Neural progenitor cell (in vitro differentiated cells): ENCODE measurements around the gene PLA2G4D. TPM values are rescaled to one million over a fixed set of nuclear protein-coding genes. Genes with fewer than 3 reads are reported as not detected.

Experiments used
- DNase-seq: peaks from one replicate; pipeline ENCODE4 v3.0.0-alpha.2; 2016; ENCODE audit warnings: low spot score
- H2AFZ ChIP-seq: fragments of 200-600 bp; sonication (generic); replicated peaks from 2 replicates; pipeline ENCODE4 v1.6.1; 2016; ENCODE audit warnings: antibody characterized with exemption
- H3F3A ChIP-seq: fragments of 200-600 bp; sonication (generic); 2 replicates; pipeline ENCODE4 v1.6.1; 2016; ENCODE audit warnings: antibody characterized with exemption, low read depth
- H3K27ac ChIP-seq: fragments of 200-600 bp; sonication (generic); 2 replicates; pipeline ENCODE4 v1.5.1; 2016; ENCODE audit warnings: mild to moderate bottlenecking
- H3K27me3 ChIP-seq: fragments of 200-600 bp; sonication (generic); 2 replicates; pipeline ENCODE4 v1.6.1; 2016; ENCODE audit warnings: mild to moderate bottlenecking, moderate library complexity
- H3K36me3 ChIP-seq: fragments of 200-600 bp; sonication (generic); 2 replicates; pipeline ENCODE4 v1.5.1; 2016
- H3K4me1 ChIP-seq: fragments of 200-600 bp; sonication (generic); 2 replicates; pipeline ENCODE4 v1.6.1; 2016; ENCODE audit warnings: mixed run types
- H3K4me2 ChIP-seq: fragments of 200-600 bp; sonication (generic); 2 replicates; pipeline ENCODE4 v1.6.1; 2016
- H3K4me3 ChIP-seq: fragments of 200-600 bp; sonication (generic); 2 replicates; pipeline ENCODE4 v1.5.1; 2016
- H3K79me2 ChIP-seq: fragments of 200-600 bp; sonication (generic); 2 replicates; pipeline ENCODE4 v1.6.1; 2016; ENCODE audit warnings: low read depth
- H3K9ac ChIP-seq: fragments of 200-600 bp; sonication (generic); 2 replicates; pipeline ENCODE4 v1.6.1; 2016
- H3K9me3 ChIP-seq: fragments of 200-600 bp; sonication (generic); 2 replicates; pipeline ENCODE4 v1.5.1; 2016; ENCODE audit warnings: low read depth
- H4K20me1 ChIP-seq: fragments of 200-600 bp; sonication (generic); 2 replicates; pipeline ENCODE4 v1.6.1; 2016; ENCODE audit warnings: low read depth
- H3K27ac Mint-ChIP-seq: 3 replicates; pipeline ENCODE4 v1.8.0; 2021; ENCODE audit warnings: mixed read lengths
- H3K27me3 Mint-ChIP-seq: 2 replicates; pipeline ENCODE4 v1.8.0; 2022; ENCODE audit warnings: low read depth, mild to moderate bottlenecking, inconsistent platforms, moderate library complexity, mixed read lengths; ENCODE audit not compliant: insufficient read depth
- H3K36me3 Mint-ChIP-seq: 3 replicates; pipeline ENCODE4 v1.8.0; 2021; ENCODE audit warnings: mixed read lengths
- H3K4me1 Mint-ChIP-seq: 3 replicates; pipeline ENCODE4 v1.8.0; 2021; ENCODE audit warnings: mixed read lengths
- H3K4me3 Mint-ChIP-seq: 3 replicates; pipeline ENCODE4 v1.8.0; 2021; ENCODE audit warnings: mild to moderate bottlenecking, moderate library complexity, mixed read lengths
- H3K9me3 Mint-ChIP-seq: 3 replicates; pipeline ENCODE4 v1.8.0; 2020; ENCODE audit warnings: mixed read lengths
- EZH2 ChIP-seq: fragments of 200-600 bp; sonication (generic); IDR thresholded peaks from 2 replicates; pipeline ENCODE4 v1.6.1; 2017; ENCODE audit warnings: antibody characterized with exemption, mild to moderate bottlenecking, moderate library complexity
- EZH2phosphoT487 ChIP-seq: fragments of 200-600 bp; sonication (generic); IDR thresholded peaks from 2 replicates; pipeline ENCODE4 v1.6.1; 2017; ENCODE audit warnings: antibody characterized with exemption
- total RNA-seq: library from RNA; depleted of rRNA; stranded (reverse); fragments of >200 nt; gene quantifications from 2 replicates; pipeline ENCODE4 v1.2.3, GENCODE V29; 2015; ENCODE audit warnings: low replicate concordance
- TF ChIP-seq, protein P1 (sequence below): fragments of 200-600 bp; sonication (generic); IDR thresholded peaks from 2 replicates; pipeline ENCODE4 v1.5.1; 2017; ENCODE audit warnings: antibody characterized with exemption, mild to moderate bottlenecking

Gene PLA2G4D
- total RNA-seq, 1 donor from 2014 or later: not detected

GRCh38 chr15:42082823-42083604 lies 11.3 kb downstream of the PLA2G4D start:
- no peaks in the 10 kb centered on the region for H3K9me3 ChIP-seq
- no peak overlapping the region for H2AFZ ChIP-seq
- H3K27me3 Mint-ChIP-seq: peaks cover 9% of the 10 kb centered on the region
- H3K79me2 ChIP-seq: no peaks in the 10 kb centered on the region
- no peak overlapping the region for H3K4me3 Mint-ChIP-seq
- H3K4me3 ChIP-seq: no peak overlapping the region
- H4K20me1 ChIP-seq: no peaks in the 10 kb centered on the region
- no peak for DNase-seq
- H3K4me2 ChIP-seq: no peak overlapping the region
- H3K4me1 ChIP-seq: peaks cover 23% of the 10 kb centered on the region
- no peaks in the 10 kb centered on the region for H3K9me3 Mint-ChIP-seq
- H3K27me3 ChIP-seq: peaks cover 8% of the 10 kb centered on the region
- no peak overlapping the region for H3K27ac ChIP-seq
- no peak overlapping the region for H3K9ac ChIP-seq
- no peaks in the 10 kb centered on the region for H3K36me3 Mint-ChIP-seq
- peaks cover 14% of the 10 kb centered on the region for H3K4me1 Mint-ChIP-seq
- H3F3A ChIP-seq: no peaks in the 10 kb centered on the region
- H3K27ac Mint-ChIP-seq: no peak overlapping the region
- H3K36me3 ChIP-seq: no peaks in the 10 kb centered on the region
- TF ChIP-seq, protein P1, sequence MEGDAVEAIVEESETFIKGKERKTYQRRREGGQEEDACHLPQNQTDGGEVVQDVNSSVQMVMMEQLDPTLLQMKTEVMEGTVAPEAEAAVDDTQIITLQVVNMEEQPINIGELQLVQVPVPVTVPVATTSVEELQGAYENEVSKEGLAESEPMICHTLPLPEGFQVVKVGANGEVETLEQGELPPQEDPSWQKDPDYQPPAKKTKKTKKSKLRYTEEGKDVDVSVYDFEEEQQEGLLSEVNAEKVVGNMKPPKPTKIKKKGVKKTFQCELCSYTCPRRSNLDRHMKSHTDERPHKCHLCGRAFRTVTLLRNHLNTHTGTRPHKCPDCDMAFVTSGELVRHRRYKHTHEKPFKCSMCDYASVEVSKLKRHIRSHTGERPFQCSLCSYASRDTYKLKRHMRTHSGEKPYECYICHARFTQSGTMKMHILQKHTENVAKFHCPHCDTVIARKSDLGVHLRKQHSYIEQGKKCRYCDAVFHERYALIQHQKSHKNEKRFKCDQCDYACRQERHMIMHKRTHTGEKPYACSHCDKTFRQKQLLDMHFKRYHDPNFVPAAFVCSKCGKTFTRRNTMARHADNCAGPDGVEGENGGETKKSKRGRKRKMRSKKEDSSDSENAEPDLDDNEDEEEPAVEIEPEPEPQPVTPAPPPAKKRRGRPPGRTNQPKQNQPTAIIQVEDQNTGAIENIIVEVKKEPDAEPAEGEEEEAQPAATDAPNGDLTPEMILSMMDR: no peak
- TF ChIP-seq EZH2phosphoT487 (no peak), EZH2 (no peak)

DNA sequence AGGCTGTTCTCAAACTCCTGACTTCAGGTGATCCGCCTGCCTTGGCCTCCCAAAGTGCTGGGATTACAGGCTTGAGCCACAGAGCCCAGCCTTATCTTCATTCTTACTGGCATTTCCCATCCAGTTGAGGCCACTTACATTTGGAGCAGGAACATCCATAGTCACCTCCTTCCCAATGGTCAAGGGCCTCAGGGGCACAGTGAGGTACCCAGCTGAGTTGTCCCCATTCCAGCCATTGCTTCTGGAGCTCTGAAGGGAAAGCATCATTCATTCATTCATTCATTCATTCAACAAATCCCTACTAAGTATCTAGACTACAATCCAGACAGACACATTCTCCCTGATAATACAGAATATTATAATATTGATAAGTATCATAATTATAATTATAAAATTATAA lies 12.2 kb downstream of the PLA2G4D start:
- H3K79me2 ChIP-seq: no peaks in the 10 kb centered on the region
- H3F3A ChIP-seq: no peaks in the 10 kb centered on the region
- no peak overlapping the region for H2AFZ ChIP-seq
- H3K9me3 Mint-ChIP-seq: no peaks in the 10 kb centered on the region
- H3K4me3 Mint-ChIP-seq: no peak overlapping the region
- TF ChIP-seq EZH2phosphoT487: no peak
- TF ChIP-seq, protein P1: no peak
- no peak for TF ChIP-seq EZH2
- no peak for DNase-seq
- no peak overlapping the region for H3K4me2 ChIP-seq
- H3K36me3 Mint-ChIP-seq: no peaks in the 10 kb centered on the region
- no peaks in the 10 kb centered on the region for H4K20me1 ChIP-seq
- no peaks in the 10 kb centered on the region for H3K9me3 ChIP-seq
- H3K4me1 Mint-ChIP-seq: peaks cover 14% of the 10 kb centered on the region
- H3K27me3 Mint-ChIP-seq: peaks cover 7% of the 10 kb centered on the region
- no peak overlapping the region for H3K27ac Mint-ChIP-seq
- H3K4me1 ChIP-seq: peaks cover 23% of the 10 kb centered on the region
- no peak overlapping the region for H3K9ac ChIP-seq
- H3K27me3 ChIP-seq: peaks cover 8% of the 10 kb centered on the region
- no peak overlapping the region for H3K27ac ChIP-seq
- no peaks in the 10 kb centered on the region for H3K36me3 ChIP-seq
- H3K4me3 ChIP-seq: no peak overlapping the region

GRCh38 chr15:42080919-42081830 lies 13.2 kb downstream of the PLA2G4D start:
- no peaks in the 10 kb centered on the region for H3K79me2 ChIP-seq
- TF ChIP-seq, protein P1: no peak
- no peak for TF ChIP-seq EZH2phosphoT487
- no peak for TF ChIP-seq EZH2
- H3K27ac ChIP-seq: no peak overlapping the region
- no peaks in the 10 kb centered on the region for H3K9me3 Mint-ChIP-seq
- no peak overlapping the region for H3K4me3 Mint-ChIP-seq
- H3K27me3 ChIP-seq: peaks cover 8% of the 10 kb centered on the region
- no peak overlapping the region for H3K9ac ChIP-seq
- no peaks in the 10 kb centered on the region for H3F3A ChIP-seq
- H2AFZ ChIP-seq: no peak overlapping the region
- H3K27me3 Mint-ChIP-seq: peaks cover 7% of the 10 kb centered on the region
- H3K9me3 ChIP-seq: no peaks in the 10 kb centered on the region
- H3K36me3 ChIP-seq: no peaks in the 10 kb centered on the region
- no peaks in the 10 kb centered on the region for H3K36me3 Mint-ChIP-seq
- no peak overlapping the region for H3K27ac Mint-ChIP-seq
- no peak for DNase-seq
- H3K4me3 ChIP-seq: no peak overlapping the region
- H3K4me1 Mint-ChIP-seq: peaks cover 14% of the 10 kb centered on the region
- H4K20me1 ChIP-seq: no peaks in the 10 kb centered on the region
- H3K4me1 ChIP-seq: peaks cover 23% of the 10 kb centered on the region
- H3K4me2 ChIP-seq: peak overlapping the region; percentile 65
